Measurements from ENCODE around the gene ERC1.

ERC1 gene

GRCh38 chr12:1287446-1287975 lies 296.5 kb downstream of the ERC1 start:
- ChIA-PET CTCF (interaction anchor here (0.9 to 1.1 kb wide), 2 partner anchors 13 to 295 kb away, joined by 3 read pairs; no protein-coding TSS in a partner anchor), POLR2A (no interaction called here)
- no peak for DNase-seq (ENCODE audit: low read depth, low spot score)
- no peak overlapping the region for H3K4me3 ChIP-seq (ENCODE audit: low read depth, low read length)
- TF ChIP-seq CTCF (IDR thresholded peaks at IDR 0.05; ENCODE audit: insufficient read depth, low read length, missing control alignments) = no peak

GRCh38 chr12:1288333-1288732 lies 297.3 kb downstream of the ERC1 start:
- CTCF ChIA-PET = interaction anchor here (0.9 to 1.1 kb wide), 2 partner anchors 13 to 294 kb away, joined by 3 read pairs; no protein-coding TSS in a partner anchor
- H3K4me3 ChIP-seq (ENCODE audit: low read depth, low read length) = no peak overlapping the region
- no peak for TF ChIP-seq CTCF (IDR thresholded peaks at IDR 0.05; ENCODE audit: insufficient read depth, low read length, missing control alignments)
- POLR2A ChIA-PET = no interaction called here
- DNase-seq (ENCODE audit: low read depth, low spot score) = no peak

- no peak for TF ChIP-seq CTCF (IDR thresholded peaks at IDR 0.05; ENCODE audit: insufficient read depth, low read length, missing control alignments)
- POLR2A ChIA-PET = no interaction called here
These were observed 298.5 kb downstream of the ERC1 start for GRCh38 chr12:1289371-1290155.

GRCh38 chr12:1290716-1291115 lies 299.7 kb downstream of the ERC1 start:
- POLR2A ChIA-PET = no interaction called here
- H3K4me3 ChIP-seq (ENCODE audit: low read depth, low read length) = no peak overlapping the region
- CTCF ChIA-PET = no interaction called here
- no peak for TF ChIP-seq CTCF (IDR thresholded peaks at IDR 0.05; ENCODE audit: insufficient read depth, low read length, missing control alignments)
- DNase-seq (ENCODE audit: low read depth, low spot score) = no peak

More at GRCh38 chr12:1289371-1290155, 298.5 kb downstream of the ERC1 start:
- CTCF ChIA-PET = no interaction called here
- DNase-seq (ENCODE audit: low read depth, low spot score) = no peak
- H3K4me3 ChIP-seq (ENCODE audit: low read depth, low read length) = no peak overlapping the region

GRCh38 chr12:1291601-1292332 lies 300.7 kb downstream of the ERC1 start:
- no peak for DNase-seq (ENCODE audit: low read depth, low spot score)
- H3K4me3 ChIP-seq (ENCODE audit: low read depth, low read length) = no peak overlapping the region
- CTCF ChIA-PET = interaction anchor here (0.7 to 1.0 kb wide), 4 partner anchors 9 to 174 kb away, joined by 3 to 4 read pairs (median 3); no protein-coding TSS in a partner anchor
- TF ChIP-seq CTCF (IDR thresholded peaks at IDR 0.05; ENCODE audit: insufficient read depth, low read length, missing control alignments) = no peak
- POLR2A ChIA-PET = no interaction called here

- no peak overlapping the region for H3K4me3 ChIP-seq (ENCODE audit: low read depth, low read length)
- no peak for TF ChIP-seq CTCF (IDR thresholded peaks at IDR 0.05; ENCODE audit: insufficient read depth, low read length, missing control alignments)
- POLR2A ChIA-PET = no interaction called here
- CTCF ChIA-PET = interaction anchor here (1.0 to 1.3 kb wide), 2 partner anchors 238 to 290 kb away, joined by 3 read pairs; no protein-coding TSS in a partner anchor
- no peak for DNase-seq (ENCODE audit: low read depth, low spot score)
These were observed 302.9 kb downstream of the ERC1 start for GRCh38 chr12:1293901-1294300.
